Measurements from ENCODE around the gene NDFIP1.
"Not testable (repeated sequence)": the region's sequence is repeated elsewhere in the genome, so short reads cannot be mapped to it uniquely, and the experiment has no call there.

NDFIP1 gene

GRCh38 chr5:142159354-142159753 is 50.8 kb downstream of the NDFIP1 start:
- no peak for DNase-seq

DNA sequence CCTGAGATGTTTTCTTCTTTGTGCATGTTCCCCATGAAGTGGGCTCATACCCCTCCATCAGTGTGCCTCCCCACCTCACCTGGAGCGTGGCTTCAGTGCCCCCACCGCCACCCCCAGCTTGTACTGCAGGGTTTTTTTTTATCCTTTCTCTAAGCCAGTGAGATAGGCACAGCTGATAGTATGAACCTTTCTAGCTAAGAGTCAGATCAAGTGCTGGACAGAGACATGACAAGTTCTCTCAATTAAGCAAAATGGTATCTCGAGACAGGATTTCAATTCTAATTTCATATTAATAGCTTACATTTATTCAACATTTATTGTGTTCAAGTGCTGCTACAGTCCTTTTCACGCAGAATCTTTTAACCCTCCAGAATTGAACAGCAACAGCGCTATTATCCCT is 55.7 kb downstream of the NDFIP1 start:
- DNase-seq, result no peak

DNA sequence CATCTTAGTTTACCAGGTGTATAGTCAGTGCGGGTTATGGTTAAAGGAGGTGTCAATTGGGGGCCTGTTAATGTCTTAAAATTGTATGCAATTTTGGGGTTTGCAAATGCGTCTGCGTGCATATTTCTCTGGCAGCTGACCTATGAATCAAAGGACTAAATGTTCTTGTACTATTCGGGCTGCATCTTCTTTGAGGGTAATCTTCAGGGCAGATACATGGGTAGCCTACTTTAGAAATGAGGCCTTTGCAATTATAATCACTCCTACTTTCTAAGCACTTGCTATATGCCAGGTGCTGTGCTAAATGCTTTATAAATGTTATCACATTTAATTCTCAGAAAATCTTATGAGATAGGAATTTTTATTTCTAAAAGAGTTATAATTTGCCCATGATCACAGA is 58.2 kb downstream of the NDFIP1 start:
- DNase-seq, result no peak

- DNase-seq, result no peak
Observed at GRCh38 chr5:142167458-142167857, 58.9 kb downstream of the NDFIP1 start.

GRCh38 chr5:142168365-142168764 is 59.8 kb downstream of the NDFIP1 start:
- DNase-seq, result no peak

- DNase-seq, result no peak
Observed at GRCh38 chr5:142170254-142170953, 61.8 kb downstream of the NDFIP1 start.

DNA sequence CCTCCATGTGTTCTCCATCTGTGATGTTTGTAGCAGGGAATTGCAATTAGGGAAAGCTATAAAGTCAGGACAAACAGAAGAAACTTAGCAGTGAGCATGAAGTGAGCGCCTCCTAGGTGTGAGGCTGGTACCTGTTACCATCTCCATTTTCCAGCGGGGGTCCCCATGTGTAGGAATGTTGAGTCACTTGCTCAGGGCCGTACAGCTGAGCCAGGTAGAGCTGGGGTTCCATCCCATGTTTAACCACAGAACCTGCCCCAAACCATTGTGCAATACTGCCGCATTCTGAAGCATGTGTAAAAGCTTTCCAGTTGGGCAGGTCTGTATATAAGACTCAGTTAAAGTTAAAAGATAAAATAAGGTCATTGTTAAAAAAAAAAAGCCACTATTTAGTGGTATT is 62.7 kb downstream of the NDFIP1 start:
- no peak for DNase-seq

DNA sequence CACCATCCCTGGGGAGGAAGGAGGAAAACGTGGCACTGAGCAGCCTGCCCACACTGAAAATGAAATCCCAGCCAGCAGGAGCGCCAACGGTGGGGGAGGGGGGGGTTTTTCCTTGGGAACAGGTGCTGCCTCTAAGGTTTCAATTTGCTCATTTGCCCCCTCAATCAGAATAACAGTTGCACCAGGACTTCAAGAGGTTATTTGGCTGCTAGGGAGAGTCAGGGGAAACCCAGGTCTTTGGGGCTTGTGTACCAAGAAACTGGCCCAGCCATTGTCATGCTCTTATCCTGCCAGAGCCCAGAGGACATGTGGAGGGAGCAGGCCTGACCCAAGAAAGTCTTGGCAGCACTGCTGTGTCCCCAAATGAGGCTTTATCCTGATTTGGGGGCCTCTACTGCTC is 66.5 kb downstream of the NDFIP1 start:
- no peak for DNase-seq

DNA sequence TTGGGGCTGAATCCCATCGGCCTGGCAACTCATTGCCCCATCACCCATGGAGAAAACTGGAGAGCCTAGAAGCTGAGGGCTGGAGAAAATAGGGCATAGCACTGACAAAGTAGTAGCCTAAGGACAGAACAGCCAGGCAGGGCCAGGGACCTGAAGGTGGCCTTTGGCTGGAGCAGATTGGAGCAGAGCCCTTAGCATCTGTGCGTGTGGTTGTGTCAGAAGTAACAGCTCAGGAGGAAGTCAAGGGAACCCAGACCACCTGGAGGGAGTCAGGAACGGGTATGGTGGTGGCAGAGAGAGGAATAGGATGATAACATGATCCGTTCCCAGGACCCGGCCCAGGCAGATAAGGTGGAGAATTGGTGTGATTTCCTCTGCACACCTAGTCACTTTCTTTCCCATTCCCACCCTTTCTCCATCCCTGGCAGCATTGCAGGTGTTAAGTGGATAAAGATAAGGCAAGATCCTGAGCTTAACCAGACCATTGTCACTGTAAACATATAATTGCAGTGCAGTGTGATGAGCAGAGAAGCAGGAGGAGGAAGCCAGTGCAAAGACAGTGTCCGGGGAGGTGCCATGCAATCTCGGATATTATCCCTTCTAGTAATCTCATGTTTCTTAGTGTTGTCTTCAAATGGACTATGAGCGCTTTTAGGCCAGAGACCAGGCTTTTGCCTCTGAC is 67.0 kb downstream of the NDFIP1 start:
- DNase-seq, result no peak

GRCh38 chr5:142176255-142176654 is 67.7 kb downstream of the NDFIP1 start:
- no peak for DNase-seq

- no peak for DNase-seq
Observed at GRCh38 chr5:142178651-142179050, 70.1 kb downstream of the NDFIP1 start.

- no peak for DNase-seq
Observed at GRCh38 chr5:142179776-142180387, 71.3 kb downstream of the NDFIP1 start.

DNA sequence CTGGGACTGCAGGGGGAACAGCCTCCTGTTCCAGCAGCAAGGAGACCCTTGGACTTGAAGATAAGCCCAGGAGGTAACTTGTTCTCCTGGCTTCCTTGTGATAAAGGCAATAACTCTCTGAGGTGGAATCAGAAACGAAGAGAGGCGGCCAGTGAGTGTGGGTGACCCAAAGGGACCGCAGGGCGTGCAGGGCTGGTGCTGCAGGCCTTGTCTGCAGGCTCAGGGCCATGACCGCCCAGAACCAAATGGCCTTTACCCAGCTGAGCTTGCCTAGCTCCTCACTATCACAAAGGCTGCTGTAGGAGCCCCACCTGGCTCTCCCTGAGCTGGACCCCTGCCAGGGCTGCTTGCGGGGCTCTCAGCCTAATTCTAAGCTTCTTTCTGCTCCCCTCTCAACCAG is 72.5 kb downstream of the NDFIP1 start:
- DNase-seq, result no peak

- no peak for DNase-seq
Observed at GRCh38 chr5:142181547-142182163, 73.1 kb downstream of the NDFIP1 start.

DNA sequence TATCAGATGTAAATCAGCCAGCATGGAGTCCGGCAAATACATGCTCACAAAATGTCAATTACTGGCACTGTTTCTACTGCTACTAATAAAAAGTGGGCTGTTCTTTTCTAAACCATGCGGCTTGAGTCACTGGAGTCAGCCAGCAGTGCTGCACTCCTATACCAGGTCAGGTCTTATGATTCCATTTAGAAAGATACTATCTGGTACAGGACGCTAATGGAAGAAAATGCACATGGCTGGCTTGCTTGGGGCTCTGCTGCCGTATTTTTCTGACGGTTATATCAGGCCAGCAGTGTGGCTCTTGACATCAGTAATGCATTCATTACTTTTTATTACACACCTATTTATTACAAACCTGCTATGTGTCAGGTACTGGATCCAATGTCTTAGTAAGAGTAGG is 74.3 kb downstream of the NDFIP1 start:
- DNase-seq, result no peak

DNA sequence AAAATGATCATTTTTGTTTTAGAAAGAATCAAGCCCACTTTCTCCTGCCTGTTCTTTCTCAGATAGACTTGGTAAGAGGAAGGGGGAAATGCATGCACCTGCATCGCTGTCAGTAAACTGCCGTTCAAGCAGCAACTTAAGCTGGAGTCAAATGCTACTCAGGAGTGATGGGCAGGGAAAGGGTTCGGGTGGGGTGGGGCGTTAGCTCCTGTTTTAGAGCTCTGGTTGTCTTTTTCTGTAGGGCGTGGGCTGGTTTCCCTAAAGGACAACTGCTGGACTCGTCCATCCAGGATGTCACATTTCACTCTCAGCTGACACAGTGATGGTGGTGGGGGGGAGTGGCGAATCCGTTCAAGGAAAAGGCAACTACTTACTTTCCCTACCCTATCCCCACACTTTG is 75.0 kb downstream of the NDFIP1 start:
- no peak for DNase-seq

GRCh38 chr5:142184988-142185387 is 76.4 kb downstream of the NDFIP1 start:
- no peak for DNase-seq

DNA sequence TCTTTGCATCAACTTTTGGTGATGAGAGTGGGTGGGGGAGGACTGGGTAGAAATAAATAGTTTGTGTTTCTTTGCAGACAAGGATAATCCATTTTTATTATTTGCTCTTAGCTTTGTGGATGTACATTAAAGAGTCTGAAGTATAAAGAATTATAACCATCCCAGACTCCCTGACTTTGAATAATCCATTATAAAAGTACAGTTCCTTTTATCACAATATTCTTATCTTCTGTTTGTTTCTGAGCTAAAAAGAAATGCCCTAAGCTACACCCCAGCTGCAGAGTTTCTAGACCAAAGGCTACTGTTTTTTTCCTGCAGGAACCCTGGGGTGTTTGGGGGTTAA is 77.9 kb downstream of the NDFIP1 start:
- DNase-seq, result no peak

DNA sequence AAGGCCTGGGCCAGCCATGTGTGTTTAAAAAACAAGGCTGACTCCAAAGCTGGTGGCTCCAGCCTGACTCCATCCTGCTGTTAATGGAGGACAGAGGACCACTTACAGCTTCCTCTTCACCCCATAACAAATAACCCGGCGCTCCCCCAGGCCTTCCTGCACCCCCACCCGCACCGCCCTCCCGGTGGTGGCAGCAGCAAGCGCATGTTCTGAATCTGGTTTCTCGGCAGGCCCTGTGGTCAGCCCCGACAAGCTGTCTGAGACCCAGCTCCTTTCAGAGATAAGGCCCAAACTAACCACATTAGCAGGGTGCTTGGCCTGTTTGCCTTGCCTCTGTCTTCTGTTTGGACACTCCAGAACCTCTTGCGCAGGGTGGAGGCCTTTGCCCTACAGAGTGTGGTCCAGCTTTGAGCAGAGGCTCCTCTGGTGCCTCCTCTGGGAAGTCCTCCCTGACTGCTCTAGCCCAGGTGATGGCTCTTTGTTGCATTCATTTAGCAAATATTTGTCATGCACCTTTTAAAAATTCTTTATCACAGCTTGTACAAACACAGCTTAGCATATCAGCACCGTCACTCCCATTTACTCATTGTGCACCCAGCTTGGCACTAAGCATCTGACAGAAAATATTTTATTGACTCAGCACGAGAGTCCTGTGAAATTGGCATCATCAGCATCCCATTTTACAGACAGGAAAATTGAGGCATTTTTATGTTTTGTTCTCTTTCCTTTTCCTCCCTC is 78.4 kb downstream of the NDFIP1 start:
- DNase-seq, result no peak

- not testable (repeated sequence) for DNase-seq
Observed at GRCh38 chr5:142188691-142189090, 80.1 kb downstream of the NDFIP1 start.

- no peak for DNase-seq
Observed at GRCh38 chr5:142189813-142190212, 81.2 kb downstream of the NDFIP1 start.

- DNase-seq, result no peak
Observed at GRCh38 chr5:142191776-142192175, 83.2 kb downstream of the NDFIP1 start.
